ENCODE measurements around the gene NOL4.
"Not testable (repeated sequence)": the region's sequence is repeated elsewhere in the genome, so short reads cannot be mapped to it uniquely, and the experiment has no call there.

Gene NOL4

GRCh38 chr18:34224423-34225217 lies at the start of gene NOL4:
NOL4 (minus strand) TSS chr18:34224913; CDS start chr18:34223253, 1,660 bp downstream.
- no peak for DNase-seq

GRCh38 chr18:34266029-34266428 lies 41.3 kb upstream of the NOL4 start:
- DNase-seq: not testable (repeated sequence)

- no peak for DNase-seq
Observed at GRCh38 chr18:34261865-34262780, 37.4 kb upstream of the NOL4 start.

GRCh38 chr18:34258176-34258575 lies 33.5 kb upstream of the NOL4 start:
- no peak for DNase-seq

GRCh38 chr18:34251919-34252318 lies 27.2 kb upstream of the NOL4 start:
- no peak for DNase-seq

- DNase-seq: no peak
Observed at GRCh38 chr18:34248727-34249126, 24.0 kb upstream of the NOL4 start.

- no peak for DNase-seq
Observed at GRCh38 chr18:34242739-34243138, 18.0 kb upstream of the NOL4 start.

GRCh38 chr18:34233781-34234388 lies 9.2 kb upstream of the NOL4 start:
- not testable (repeated sequence) for DNase-seq

GRCh38 chr18:34225218-34225553 lies 473 bp upstream of the NOL4 start:
- no peak for DNase-seq

GRCh38 chr18:34223893-34224422 lies 755 bp downstream of the NOL4 start:
- no peak for DNase-seq

- DNase-seq: no peak
Observed at GRCh38 chr18:34223164-34223892, 1.4 kb downstream of the NOL4 start.

- no peak for DNase-seq
Observed at GRCh38 chr18:34222307-34223163, 2.2 kb downstream of the NOL4 start.

- DNase-seq: no peak
Observed at GRCh38 chr18:34221971-34222306, 2.8 kb downstream of the NOL4 start.

GRCh38 chr18:34220081-34220815 lies 4.5 kb downstream of the NOL4 start:
- DNase-seq: no peak

- DNase-seq: no peak
Observed at GRCh38 chr18:34219651-34220050, 5.1 kb downstream of the NOL4 start.

GRCh38 chr18:34212511-34212910 lies 12.2 kb downstream of the NOL4 start:
- no peak for DNase-seq

- DNase-seq: no peak
Observed at GRCh38 chr18:34207344-34207851, 17.3 kb downstream of the NOL4 start.

GRCh38 chr18:34203866-34204265 lies 20.8 kb downstream of the NOL4 start:
- no peak for DNase-seq

- DNase-seq: no peak
Observed at GRCh38 chr18:34196256-34196655, 28.5 kb downstream of the NOL4 start.

GRCh38 chr18:34194239-34194638 lies 30.5 kb downstream of the NOL4 start:
- no peak for DNase-seq
